Endothelial cell of umbilical vein (primary cell): ENCODE data around the gene DISP2. TPM values are rescaled to one million over a fixed set of nuclear protein-coding genes. Genes with fewer than 3 reads are reported as not detected.

Source experiments
- BruUV-seq: library from RNA; stranded (reverse); fragments of 400-500 nt; replicated peaks from 2 replicates; lab custom pipeline; 2021; lab: Mats Ljungman, UMichigan
- CTCF ChIA-PET: fragments of 300-600, 350-600 bp; sonication (Branson Sonifier 250); formaldehyde crosslinking; loops from one replicate; lab custom pipeline; 2021; ENCODE audit warnings: antibody characterized with exemption, inconsistent platforms; lab: Charles Lee
- POLR2A ChIA-PET: fragments of 300-600, 350-600 bp; sonication (Branson Sonifier 250); formaldehyde crosslinking; loops from one replicate; lab custom pipeline; 2021; ENCODE audit warnings: antibody characterized with exemption, inconsistent platforms; lab: Charles Lee
- DNase-seq: peaks from one replicate; pipeline ENCODE4 v3.0.0-alpha.2; 2011; ENCODE audit warnings: low read depth, low spot score
- FAIRE-seq: peaks from 2 replicates; lab custom pipeline; 2011; peaks lifted over from hg19 to GRCh38; lab: Jason Lieb, UNC
- H2AFZ ChIP-seq: 2 replicates; pipeline ENCODE4 v1.6.0; 2012; ENCODE audit warnings: low read depth, low read length, control low read depth, inconsistent platforms
- H3K27ac ChIP-seq: 2 replicates; pipeline ENCODE4 v1.5.1; 2011; ENCODE audit warnings: low read depth, mild to moderate bottlenecking, control low read depth, low read length, moderate library complexity; ENCODE audit not compliant: insufficient read depth
- H3K27me3 ChIP-seq, 2 experiments: 2 replicates each; pipeline versions ENCODE4 v1.6.0 to v1.6.1; 2011; ENCODE audit warnings: low read length in 2 of 2, mixed read lengths in 1 of 2; ENCODE audit not compliant: control insufficient read depth in 2 of 2, insufficient read depth in 2 of 2
- H3K36me3 ChIP-seq, 2 experiments: 2 replicates in 1 of 2; 3 replicates in 1 of 2; pipeline ENCODE4 v1.5.1; 2011; ENCODE audit warnings: low read length in 2 of 2, mild to moderate bottlenecking in 1 of 2, moderate library complexity in 1 of 2; ENCODE audit not compliant: control insufficient read depth in 2 of 2, insufficient read depth in 2 of 2; ENCODE audit errors: extremely low read depth in 1 of 2
- H3K4me1 ChIP-seq: 3 replicates; pipeline ENCODE4 v1.5.1; 2011; ENCODE audit warnings: mild to moderate bottlenecking, low read length; ENCODE audit not compliant: control insufficient read depth, insufficient read depth; ENCODE audit errors: extremely low read depth
- H3K4me2 ChIP-seq: 2 replicates; pipeline ENCODE4 v1.6.1; 2011; ENCODE audit warnings: low read length, control low read depth, mixed read lengths; ENCODE audit not compliant: insufficient read depth
- H3K4me3 ChIP-seq, 3 experiments: fragments of 200-600 bp in 1 of 3; sonication (generic), shearing (Covaris generic) in 1 of 3; replicated peaks in 1 of 3; 2 replicates each; pipeline ENCODE4 v1.5.1; 2011 to 2016; ENCODE audit warnings: control low read depth in 3 of 3, low read length in 3 of 3, mild to moderate bottlenecking in 2 of 3, inconsistent platforms in 1 of 3, low read depth in 1 of 3, moderate library complexity in 1 of 3; ENCODE audit not compliant: insufficient read depth in 1 of 3
- H3K79me2 ChIP-seq: 2 replicates; pipeline ENCODE4 v1.6.0; 2012; ENCODE audit warnings: low read length, inconsistent platforms; ENCODE audit not compliant: control insufficient read depth, insufficient read depth
- H3K9ac ChIP-seq: replicated peaks from 2 replicates; pipeline ENCODE3; 2011; ENCODE audit warnings: low read length, control low read depth; ENCODE audit not compliant: insufficient read depth; ENCODE audit errors: extremely low read depth
- H3K9me1 ChIP-seq: replicated peaks from 3 replicates; pipeline ENCODE4 v1.6.0; 2011; ENCODE audit warnings: mild to moderate bottlenecking, low read length; ENCODE audit not compliant: control insufficient read depth, insufficient read depth; ENCODE audit errors: extremely low read depth
- H3K9me3 ChIP-seq: replicated peaks from 2 replicates; pipeline ENCODE4 v1.5.1; 2012; ENCODE audit warnings: low read length, inconsistent platforms; ENCODE audit not compliant: control insufficient read depth, insufficient read depth
- H4K20me1 ChIP-seq: replicated peaks from 2 replicates; pipeline ENCODE3; 2011; ENCODE audit warnings: mild to moderate bottlenecking, low read length; ENCODE audit not compliant: control insufficient read depth, insufficient read depth; ENCODE audit errors: extremely low read depth
- EZH2 ChIP-seq: IDR thresholded peaks from 2 replicates; pipeline ENCODE4 v1.6.1; 2012; ENCODE audit warnings: borderline replicate concordance, low read depth, mild to moderate bottlenecking, moderate library complexity, low read length, inconsistent platforms; ENCODE audit not compliant: severe bottlenecking
- FOS ChIP-seq: IDR thresholded peaks from 2 replicates; pipeline ENCODE4 v1.6.1; 2011; ENCODE audit warnings: mild to moderate bottlenecking, low read length, moderate library complexity, borderline replicate concordance; ENCODE audit not compliant: insufficient read depth
- GATA2 ChIP-seq: IDR thresholded peaks from 2 replicates; pipeline ENCODE4 v1.7.0; 2011; ENCODE audit warnings: low read depth, mild to moderate bottlenecking, moderate library complexity, mixed read lengths, low read length; ENCODE audit not compliant: insufficient read length, insufficient read depth
- JUN ChIP-seq: IDR thresholded peaks from 2 replicates; pipeline ENCODE4 v1.6.1; 2011; ENCODE audit warnings: borderline replicate concordance, low read depth; ENCODE audit not compliant: insufficient read length, insufficient read depth
- POLR2AphosphoS5 ChIP-seq: IDR thresholded peaks from 2 replicates; pipeline ENCODE4 v1.6.1; 2012; ENCODE audit warnings: low read depth, mild to moderate bottlenecking, control low read depth, low read length, moderate library complexity; ENCODE audit not compliant: insufficient read depth
- dilution Hi-C: fragments of 300-500 bp; cut with MboI; formaldehyde crosslinking; loops from one replicate; pipeline ENCODE4 v1.15.0; 2019; ENCODE audit warnings: low sequenced_read_pairs; ENCODE audit not compliant: extremely low pct_ligation_motif_present
- intact Hi-C: fragments of 100-400 bp; cut with micrococcal nuclease; formaldehyde crosslinking; loops from one replicate; pipeline ENCODE4 v1.10.0; 2022
- polyA plus RNA-seq, 4 experiments: library from polyadenylated mRNA; depleted of rRNA in 3 of 4; stranded (reverse) in 3 of 4; unstranded in 1 of 4; fragments of >200 nt; gene quantifications; 2 replicates each; pipeline versions ENCODE4 v1.2.1 to v1.2.3, GENCODE V29; 2011 to 2012; ENCODE audit warnings: missing spikeins in 1 of 4
- total RNA-seq: library from RNA; stranded (reverse); gene quantifications from 2 replicates; pipeline ENCODE4 v1.2.3, GENCODE V29; 2021
- TF ChIP-seq, protein P1 (sequence below): IDR thresholded peaks from 2 replicates; pipeline ENCODE4 v1.6.1; 2011; ENCODE audit not compliant: insufficient read depth, insufficient read length
- TF ChIP-seq, protein P2 (sequence below), 2 donors: IDR thresholded peaks; 1 replicate in 1 of 2; 2 replicates in 1 of 2; pipeline ENCODE4 v1.5.1; 2011; ENCODE audit warnings: low read length in 2 of 2, mild to moderate bottlenecking in 2 of 2, moderate library complexity in 2 of 2, control low read depth in 1 of 2, inconsistent platforms in 1 of 2, low read depth in 1 of 2; ENCODE audit not compliant: insufficient read depth in 1 of 2; ENCODE audit errors: extremely low read depth in 1 of 2

DISP2 gene
- total and polyA plus RNA-seq, 2 donors (not counting 3 experiments of a cell fraction or from before 2014, with no cell fraction given), result 0.10 to 1.2 TPM

DNA sequence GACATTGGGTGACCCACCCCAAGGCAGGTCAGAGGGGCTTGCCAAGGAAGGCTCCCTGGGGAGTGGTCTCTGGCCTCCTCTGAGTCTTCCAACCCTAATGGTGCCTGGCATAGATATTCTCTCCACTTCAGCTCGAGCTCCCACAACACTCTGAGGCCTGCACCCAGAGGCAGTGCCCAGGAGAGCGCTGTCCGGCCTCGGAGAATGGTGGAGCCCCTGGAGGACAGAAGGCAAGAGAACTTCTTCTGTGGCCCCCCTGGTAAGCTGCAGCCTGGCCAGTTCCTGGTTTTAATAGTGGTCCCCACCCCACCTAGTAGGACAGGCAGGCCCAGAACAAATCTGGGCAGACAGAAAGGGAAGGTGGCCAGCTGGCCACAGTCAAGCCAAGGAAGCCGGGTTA lies 7.0 kb downstream of the DISP2 start:
- no peaks in the 10 kb centered on the region for H3K9me3 ChIP-seq
- H3K4me1 ChIP-seq, result peaks cover 3% of the 10 kb centered on the region
- no peak overlapping the region for H3K4me3 ChIP-seq
- peaks cover 0 to 6% of the 10 kb centered on the region in 2 experiments for H3K27me3 ChIP-seq
- no peaks in the 10 kb centered on the region for H3K9me1 ChIP-seq
- no peaks in the 10 kb centered on the region for H3K79me2 ChIP-seq
- POLR2A ChIA-PET, result no interaction called here
- no peaks in the 10 kb centered on the region for H3K36me3 ChIP-seq
- no peak for DNase-seq
- no peak overlapping the region for H3K27ac ChIP-seq
- TF ChIP-seq EZH2 (no peak), FOS (no peak), JUN (no peak)
- TF ChIP-seq, protein P1, sequence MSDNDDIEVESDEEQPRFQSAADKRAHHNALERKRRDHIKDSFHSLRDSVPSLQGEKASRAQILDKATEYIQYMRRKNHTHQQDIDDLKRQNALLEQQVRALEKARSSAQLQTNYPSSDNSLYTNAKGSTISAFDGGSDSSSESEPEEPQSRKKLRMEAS, result no peak
- CTCF ChIA-PET, result interaction anchor here (1.0 to 9.4 kb wide), 8 partner anchors 21 to 86 kb away, joined by 3 to 60 read pairs (median 4); no protein-coding TSS in a partner anchor
- dilution Hi-C loops, result no loop called here
- no TSS peak for BruUV-seq
- intact Hi-C loops, result loop anchor here (5.0 kb wide), 2 partner anchors 42 to 142 kb away; partner anchors contain the start of gene IVD
- H3K4me2 ChIP-seq, result no peak overlapping the region
- no peaks in the 10 kb centered on the region for H4K20me1 ChIP-seq
- no peak overlapping the region for H3K9ac ChIP-seq
- FAIRE-seq, result no peak
- no peak overlapping the region for H2AFZ ChIP-seq

DNA sequence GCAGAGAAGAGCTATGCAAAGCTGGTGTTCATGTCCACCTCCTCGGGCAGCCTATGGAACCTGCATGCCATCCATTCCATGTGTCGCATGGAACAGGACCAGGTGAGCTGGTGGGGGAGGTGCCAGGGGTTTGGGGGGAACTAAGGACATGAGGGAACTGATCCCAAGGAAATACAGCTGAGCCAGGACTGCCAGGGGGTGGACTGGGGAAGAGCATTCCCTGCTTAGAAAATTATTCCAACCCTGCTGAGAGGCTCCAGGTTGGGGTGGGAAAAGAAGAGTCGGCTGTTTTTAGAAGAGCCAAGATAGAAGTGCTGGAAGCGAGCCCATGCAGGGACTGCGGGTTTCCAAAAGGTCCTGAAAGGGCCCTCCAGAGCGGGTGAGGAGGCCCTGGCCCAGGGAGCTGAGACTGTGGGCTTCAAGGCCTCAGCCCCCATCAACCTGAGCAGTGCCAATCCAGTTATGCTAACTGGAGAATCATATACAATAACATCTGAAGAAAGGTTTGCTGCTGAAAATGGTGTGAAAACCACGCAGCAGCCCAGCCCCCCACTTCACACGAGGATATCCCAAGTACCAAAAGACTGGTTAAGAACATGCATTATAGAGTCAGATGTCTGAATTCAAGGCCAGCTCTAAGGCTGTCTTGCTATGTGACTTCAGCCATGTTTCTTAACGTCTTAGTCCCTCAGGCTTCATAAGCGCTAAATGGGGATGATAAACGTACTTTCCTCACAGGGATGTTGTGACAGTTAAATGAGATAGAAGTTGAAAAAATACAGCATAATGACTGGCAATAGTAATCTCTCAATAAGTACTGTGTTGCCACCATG lies 7.8 kb downstream of the DISP2 start:
- H4K20me1 ChIP-seq, result no peaks in the 10 kb centered on the region
- no peak overlapping the region for H2AFZ ChIP-seq
- no peak for DNase-seq
- H3K9me1 ChIP-seq, result no peaks in the 10 kb centered on the region
- FAIRE-seq, result no peak
- BruUV-seq, result no TSS peak
- H3K36me3 ChIP-seq, result no peaks in the 10 kb centered on the region
- H3K9ac ChIP-seq, result no peak overlapping the region
- no peak overlapping the region for H3K4me3 ChIP-seq
- H3K4me2 ChIP-seq, result no peak overlapping the region
- H3K27me3 ChIP-seq, result peaks cover 0 to 4% of the 10 kb centered on the region in 2 experiments
- no peak overlapping the region for H3K27ac ChIP-seq
- dilution Hi-C loops (no loop called here), intact Hi-C loops (loop anchor here (5.0 kb wide), 2 partner anchors 41 to 141 kb away; partner anchors contain the start of gene IVD)
- no peaks in the 10 kb centered on the region for H3K9me3 ChIP-seq
- peaks cover 3% of the 10 kb centered on the region for H3K4me1 ChIP-seq
- TF ChIP-seq POLR2AphosphoS5 (no peak), FOS (no peak), GATA2 (no peak), JUN (no peak)
- TF ChIP-seq, protein P2, sequence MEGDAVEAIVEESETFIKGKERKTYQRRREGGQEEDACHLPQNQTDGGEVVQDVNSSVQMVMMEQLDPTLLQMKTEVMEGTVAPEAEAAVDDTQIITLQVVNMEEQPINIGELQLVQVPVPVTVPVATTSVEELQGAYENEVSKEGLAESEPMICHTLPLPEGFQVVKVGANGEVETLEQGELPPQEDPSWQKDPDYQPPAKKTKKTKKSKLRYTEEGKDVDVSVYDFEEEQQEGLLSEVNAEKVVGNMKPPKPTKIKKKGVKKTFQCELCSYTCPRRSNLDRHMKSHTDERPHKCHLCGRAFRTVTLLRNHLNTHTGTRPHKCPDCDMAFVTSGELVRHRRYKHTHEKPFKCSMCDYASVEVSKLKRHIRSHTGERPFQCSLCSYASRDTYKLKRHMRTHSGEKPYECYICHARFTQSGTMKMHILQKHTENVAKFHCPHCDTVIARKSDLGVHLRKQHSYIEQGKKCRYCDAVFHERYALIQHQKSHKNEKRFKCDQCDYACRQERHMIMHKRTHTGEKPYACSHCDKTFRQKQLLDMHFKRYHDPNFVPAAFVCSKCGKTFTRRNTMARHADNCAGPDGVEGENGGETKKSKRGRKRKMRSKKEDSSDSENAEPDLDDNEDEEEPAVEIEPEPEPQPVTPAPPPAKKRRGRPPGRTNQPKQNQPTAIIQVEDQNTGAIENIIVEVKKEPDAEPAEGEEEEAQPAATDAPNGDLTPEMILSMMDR (IDR thresholded peaks at IDR 0.05; ENCODE audit: extremely low read depth in 1 of 2, insufficient read depth in 1 of 2, low read depth in 1 of 2, low read length in 2 of 2), result no peak
- TF ChIP-seq, protein P1, result no peak
- no peaks in the 10 kb centered on the region for H3K79me2 ChIP-seq
- CTCF ChIA-PET, result interaction anchor here (1.0 to 9.4 kb wide), 11 partner anchors 10 to 87 kb away, joined by 3 to 60 read pairs (median 8); partner anchors contain the start of gene CCDC9B
- POLR2A ChIA-PET, result interaction anchor here (0.5 to 0.6 kb wide), 2 partner anchors 11 to 51 kb away, joined by 3 to 6 read pairs; no protein-coding TSS in a partner anchor
